PC-3 (cell line): ENCODE data around the gene ZNF784. TPM values are rescaled to one million over a fixed set of nuclear protein-coding genes. Genes with fewer than 3 reads are reported as not detected.

Experiments
- ATAC-seq: fragments of 200-7000 bp; cut with Tn5 transposase; 2 replicates; pipeline ENCODE4 v1.9.1; 2020; ENCODE audit warnings: mild to moderate bottlenecking, moderate library complexity
- BruUV-seq: library from RNA; stranded (reverse); fragments of 400-500 nt; replicated peaks from 2 replicates; lab custom pipeline; 2021; lab: Mats Ljungman, UMichigan
- CTCF ChIA-PET: fragments of 300-600 bp; sonication (Branson Sonifier 250); formaldehyde crosslinking; loops from one replicate; lab custom pipeline; 2022; ENCODE audit warnings: antibody characterized with exemption; lab: Charles Lee
- POLR2A ChIA-PET: fragments of 300-600 bp; sonication (Branson Sonifier 250); formaldehyde crosslinking; loops from one replicate; lab custom pipeline; 2022; ENCODE audit warnings: antibody characterized with exemption; ENCODE audit not compliant: unreplicated experiment; lab: Charles Lee
- DNase-seq: peaks from one replicate; pipeline ENCODE4 v3.0.0-alpha.2; 2015
- H2AFZ ChIP-seq: fragments of 300-600 bp; sonication (generic); 2 replicates; pipeline ENCODE4 v1.6.0; 2016; ENCODE audit warnings: antibody characterized with exemption, low read length
- H3F3A ChIP-seq: fragments of 300-600 bp; sonication (generic); one replicate; pipeline ENCODE4 v1.6.0; 2017; ENCODE audit warnings: antibody characterized with exemption, low read length, control low read depth, mild to moderate bottlenecking; ENCODE audit not compliant: unreplicated experiment
- H3K27ac ChIP-seq: fragments of 300-600 bp; sonication (generic); 2 replicates; pipeline ENCODE4 v1.5.1; 2016; ENCODE audit warnings: mild to moderate bottlenecking, low read length
- H3K27me3 ChIP-seq: fragments of 300-600 bp; sonication (generic); 2 replicates; pipeline ENCODE4 v1.6.1; 2016; ENCODE audit warnings: low read length, mixed read lengths
- H3K36me3 ChIP-seq: fragments of 300-600 bp; sonication (generic); 2 replicates; pipeline ENCODE4 v1.6.1; 2016; ENCODE audit warnings: low read depth, mixed run types, low read length, mixed read lengths
- H3K4me1 ChIP-seq: fragments of 300-600 bp; sonication (generic); 2 replicates; pipeline ENCODE4 v1.5.1; 2016; ENCODE audit warnings: low read length; ENCODE audit not compliant: insufficient read depth
- H3K4me2 ChIP-seq: fragments of 300-600 bp; sonication (generic); 2 replicates; pipeline ENCODE4 v1.6.0; 2016; ENCODE audit warnings: low read length
- H3K4me3 ChIP-seq: fragments of 300-600 bp; sonication (generic); 2 replicates; pipeline ENCODE4 v1.5.1; 2016; ENCODE audit warnings: mild to moderate bottlenecking, low read length, mixed read lengths
- H3K79me2 ChIP-seq: fragments of 300-600 bp; sonication (generic); 2 replicates; pipeline ENCODE4 v1.6.1; 2017; ENCODE audit warnings: low read length, mixed read lengths
- H3K9ac ChIP-seq: fragments of 300-600 bp; sonication (generic); 2 replicates; pipeline ENCODE4 v1.6.0; 2016; ENCODE audit warnings: mild to moderate bottlenecking, low read length
- H3K9me2 ChIP-seq: fragments of 300-600 bp; sonication (generic); replicated peaks from 2 replicates; pipeline ENCODE4 v1.6.1; 2016; ENCODE audit warnings: mixed run types, low read length, mixed read lengths
- H3K9me3 ChIP-seq: fragments of 300-600 bp; sonication (generic); 2 replicates; pipeline ENCODE4 v1.6.1; 2016; ENCODE audit warnings: low read length, mixed read lengths
- H4K20me1 ChIP-seq: fragments of 300-600 bp; sonication (generic); 2 replicates; pipeline ENCODE4 v1.6.1; 2016; ENCODE audit warnings: low read length, mixed read lengths
- CTCF ChIP-seq: fragments of 300-600 bp; sonication (generic); conservative IDR thresholded peaks from 2 replicates; pipeline ENCODE4 v1.5.1; 2017; ENCODE audit warnings: antibody characterized with exemption, low read depth, mild to moderate bottlenecking, low read length
- EZH2 ChIP-seq: fragments of 300-600 bp; sonication (generic); IDR thresholded peaks from one replicate; pipeline ENCODE4 v1.6.1; 2017; ENCODE audit warnings: antibody characterized with exemption, mild to moderate bottlenecking, low read length; ENCODE audit not compliant: unreplicated experiment
- EZH2phosphoT487 ChIP-seq: fragments of 300-600 bp; sonication (generic); IDR thresholded peaks from 2 replicates; pipeline ENCODE4 v1.6.1; 2018; ENCODE audit warnings: mild to moderate bottlenecking, antibody characterized with exemption, low read length, borderline replicate concordance
- intact Hi-C: fragments of 100-400 bp; cut with micrococcal nuclease; formaldehyde crosslinking; loops from 2 replicates; pipeline ENCODE4 v1.9.0; 2023
- total RNA-seq: library from RNA; depleted of rRNA; stranded (reverse); fragments of >200 nt; gene quantifications from 2 replicates; pipeline ENCODE4 v1.2.3, GENCODE V29; 2014

ZNF784 gene
- total RNA-seq, 1 experiment from 2014 or later: 9.0 TPM

GRCh38 chr19:55586976-55587668 is 37.2 kb downstream of the ZNF784 start:
- Histone ChIP-seq H3K4me1 (peaks cover 10% of the 10 kb centered on the region), H3F3A (no peaks in the 10 kb centered on the region), H4K20me1 (no peaks in the 10 kb centered on the region), H3K4me3 (peak overlapping the region; percentile 66), H3K9ac (peak overlapping the region; percentile 13), H3K27ac (no peak overlapping the region), H3K4me2 (peak overlapping the region; percentile 87), H3K27me3 (no peaks in the 10 kb centered on the region), H3K9me3 (no peaks in the 10 kb centered on the region), H3K79me2 (no peaks in the 10 kb centered on the region), H3K36me3 (no peaks in the 10 kb centered on the region; the same call in 1 of the 2 replicates), H3K9me2 (no peaks in the 10 kb centered on the region), H2AFZ (peak overlapping the region; percentile 78)
- TF ChIP-seq EZH2phosphoT487: no peak
- TF ChIP-seq CTCF: no peak
- TF ChIP-seq EZH2: no peak
- DNase-seq (peak; percentile 99), ATAC-seq (peak; percentile 91)
- POLR2A ChIA-PET: interaction anchor here (1.2 kb wide), 1 partner anchor 13 kb away, joined by 6 read pairs; the partner anchor contains the start of gene FIZ1
- CTCF ChIA-PET: interaction anchor here (0.7 to 0.9 kb wide), 2 partner anchors 19 to 120 kb away, joined by 3 to 5 read pairs; no protein-coding TSS in a partner anchor
- intact Hi-C loops: loop anchor here (1.0 to 2.0 kb wide), 2 partner anchors 12 to 38 kb away; partner anchors contain the start of genes FIZ1 and ZNF784
- BruUV-seq: no TSS peak

GRCh38 chr19:55585658-55586339 is 38.6 kb downstream of the ZNF784 start:
- H3K27ac ChIP-seq: no peak overlapping the region
- no peaks in the 10 kb centered on the region for H3F3A ChIP-seq
- POLR2A ChIA-PET: no interaction called here
- peaks cover 4% of the 10 kb centered on the region for H3K79me2 ChIP-seq
- H3K36me3 ChIP-seq: no peaks in the 10 kb centered on the region
- peak overlapping the region; percentile 54 for H2AFZ ChIP-seq
- peak overlapping the region; percentile 50 for H3K4me2 ChIP-seq
- no peaks in the 10 kb centered on the region for H4K20me1 ChIP-seq
- TF ChIP-seq CTCF (no peak), EZH2 (no peak), EZH2phosphoT487 (no peak)
- CTCF ChIA-PET: no interaction called here
- ATAC-seq: peak; percentile 37
- H3K9me2 ChIP-seq: no peaks in the 10 kb centered on the region
- no peaks in the 10 kb centered on the region for H3K9me3 ChIP-seq
- peaks cover 15% of the 10 kb centered on the region for H3K4me1 ChIP-seq
- 0 out of 2 replicates have a peak overlapping the region, but pooled peaks have one; percentile 22 for H3K4me3 ChIP-seq
- H3K27me3 ChIP-seq: no peaks in the 10 kb centered on the region
- H3K9ac ChIP-seq: no peak overlapping the region
- intact Hi-C loops: loop anchor here (2.0 kb wide), 1 partner anchor 39 kb away; the partner anchor contains the start of gene ZNF784
- BruUV-seq: no TSS peak
- no peak for DNase-seq
